LNCAP (cell line): ENCODE results near the gene DMRTA2.

Source experiments
- CTCF ChIP-seq: fragments of 450-650 bp; IDR thresholded peaks from 2 replicates; pipeline ENCODE4 v1.5.1; 2017; ENCODE audit warnings: mild to moderate bottlenecking

DMRTA2 gene

GRCh38 chr1:50417946-50418599 lies 5.2 kb downstream of the DMRTA2 start:
- no peak for TF ChIP-seq CTCF

- TF ChIP-seq CTCF, result no peak
Measured at GRCh38 chr1:50417507-50417906, 5.7 kb downstream of the DMRTA2 start.

GRCh38 chr1:50416553-50417453 lies 6.4 kb downstream of the DMRTA2 start:
- TF ChIP-seq CTCF, result no peak

- no peak for TF ChIP-seq CTCF
Measured at GRCh38 chr1:50416150-50416527, 7.1 kb downstream of the DMRTA2 start.

- TF ChIP-seq CTCF, result no peak
Measured at GRCh38 chr1:50415235-50416149, 7.8 kb downstream of the DMRTA2 start.

- TF ChIP-seq CTCF, result no peak
Measured at GRCh38 chr1:50414853-50415234, 8.4 kb downstream of the DMRTA2 start.

- no peak for TF ChIP-seq CTCF
Measured at GRCh38 chr1:50412813-50413476, 10.3 kb downstream of the DMRTA2 start.
